HK-2 (cell line): ENCODE measurements around the gene ANKRD36C.
"Not testable (repeated sequence)": the region's sequence is repeated elsewhere in the genome, so short reads cannot be mapped to it uniquely, and the experiment has no call there.

ENCODE experiments used
- DNase-seq: peaks from one replicate; pipeline ENCODE4 v3.0.0-alpha.2; 2018; ENCODE audit not compliant: unreplicated experiment

The ANKRD36C gene

DNA sequence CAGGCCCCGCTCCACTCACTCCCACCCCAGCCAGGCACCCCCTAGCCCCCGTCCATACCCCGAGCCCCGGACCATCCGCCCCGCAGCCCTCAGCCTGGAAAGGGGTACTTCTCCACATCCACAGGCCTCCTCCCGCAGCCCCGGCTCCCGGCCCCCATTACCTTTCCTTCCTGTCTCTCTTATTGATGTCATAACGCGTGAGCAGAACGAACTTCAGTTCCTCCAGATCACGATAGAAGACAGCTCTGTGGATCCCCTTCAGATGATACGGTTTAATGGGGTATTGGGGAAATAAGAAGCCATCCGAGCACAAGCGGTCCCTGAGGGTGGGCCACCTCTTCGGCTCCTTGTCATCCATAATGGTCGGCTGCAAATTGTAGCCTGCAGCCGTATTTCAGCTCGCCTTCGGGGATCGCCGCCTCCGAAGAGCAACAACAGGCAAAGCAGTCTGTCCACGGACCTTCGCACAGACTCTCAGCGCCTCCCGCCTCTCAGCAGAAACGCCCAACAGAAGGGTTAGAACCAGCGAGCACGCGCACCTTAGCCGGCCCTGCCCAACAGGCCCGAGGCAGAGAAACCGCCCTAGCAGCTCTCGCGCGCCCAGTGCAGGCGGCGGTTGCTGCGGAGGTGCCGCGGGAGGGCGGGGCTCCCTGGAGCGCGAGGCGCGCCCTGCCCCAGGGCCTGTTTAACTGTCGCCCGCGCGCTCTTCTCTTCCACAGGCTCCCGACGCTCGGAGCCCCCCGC, at the start of gene ANKRD36C:
Gene ANKRD36C, minus strand, starts transcription at position 474 of the 744 bp plus-strand sequence. Its CDS starts 116 bp downstream, at position 358.
- DNase-seq, result peak; percentile 38

GRCh38 chr2:96035554-96035953, 43.9 kb upstream of the ANKRD36C start:
- DNase-seq, result not testable (repeated sequence)

- not testable (repeated sequence) for DNase-seq
These were observed 43.2 kb upstream of the ANKRD36C start, which contains the start of gene GPAT2 for GRCh38 chr2:96034792-96035191. GPAT2 (minus strand) TSS chr2:96034916; CDS start chr2:96032359, 2,557 bp downstream.

DNA sequence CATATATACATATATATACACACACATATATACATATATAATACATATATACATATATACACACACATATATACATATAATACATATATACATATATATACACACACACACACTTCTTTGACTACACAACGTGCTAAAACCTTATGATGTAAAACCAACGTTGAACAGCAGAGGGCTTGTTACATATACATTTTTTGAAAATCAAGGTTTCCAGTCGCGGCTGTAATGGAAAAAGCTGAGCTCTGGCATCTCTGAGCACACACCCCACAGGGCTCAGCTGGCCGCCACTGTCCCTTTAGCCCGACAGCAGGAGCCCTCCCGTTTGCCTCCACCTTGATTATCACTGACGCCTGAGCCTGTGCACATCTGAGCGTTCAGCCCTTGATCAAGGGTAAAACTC, 42.4 kb upstream of the ANKRD36C start:
- not testable (repeated sequence) for DNase-seq

- not testable (repeated sequence) for DNase-seq
These were observed 36.2 kb upstream of the ANKRD36C start for GRCh38 chr2:96027725-96028325.

- DNase-seq, result not testable (repeated sequence)
These were observed 34.1 kb upstream of the ANKRD36C start for GRCh38 chr2:96025755-96026154.

DNA sequence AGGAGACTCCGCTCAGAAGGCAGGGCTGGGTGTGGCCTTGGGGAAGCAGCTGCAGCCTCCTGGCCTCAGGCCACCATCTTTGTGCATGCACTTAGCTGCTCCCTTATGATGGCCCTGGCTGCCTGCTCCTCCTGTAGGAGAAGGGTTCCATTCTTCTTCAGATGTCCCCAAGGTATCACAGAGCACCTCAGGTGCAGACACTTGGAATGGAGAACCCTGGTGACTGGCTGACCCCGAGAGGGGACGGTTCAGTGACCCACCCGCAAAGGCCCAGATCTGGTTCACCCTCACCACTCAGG, 33.5 kb upstream of the ANKRD36C start:
- DNase-seq, result no peak

- no peak for DNase-seq
These were observed 32.9 kb upstream of the ANKRD36C start for GRCh38 chr2:96024336-96025193.

DNA sequence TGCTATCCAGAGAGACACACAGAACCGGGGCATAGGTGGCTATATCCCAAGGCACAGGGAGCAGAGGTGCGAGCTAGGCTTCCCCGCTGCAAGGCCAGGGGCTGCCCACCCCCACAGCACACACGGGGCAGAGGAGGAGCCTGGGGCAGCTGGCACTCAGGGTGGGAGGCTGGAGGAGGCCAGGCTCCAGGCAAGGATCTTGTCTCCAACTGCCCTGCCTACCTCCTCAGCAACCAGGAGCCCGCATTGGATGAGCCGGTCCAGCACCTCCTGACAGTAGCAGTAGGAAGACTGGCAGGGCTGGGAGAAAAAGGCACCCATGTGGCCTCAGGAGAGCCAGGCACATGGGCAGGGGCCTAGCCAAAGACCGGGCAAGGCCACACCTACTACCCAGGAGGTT, 32.1 kb upstream of the ANKRD36C start:
- not testable (repeated sequence) for DNase-seq

DNA sequence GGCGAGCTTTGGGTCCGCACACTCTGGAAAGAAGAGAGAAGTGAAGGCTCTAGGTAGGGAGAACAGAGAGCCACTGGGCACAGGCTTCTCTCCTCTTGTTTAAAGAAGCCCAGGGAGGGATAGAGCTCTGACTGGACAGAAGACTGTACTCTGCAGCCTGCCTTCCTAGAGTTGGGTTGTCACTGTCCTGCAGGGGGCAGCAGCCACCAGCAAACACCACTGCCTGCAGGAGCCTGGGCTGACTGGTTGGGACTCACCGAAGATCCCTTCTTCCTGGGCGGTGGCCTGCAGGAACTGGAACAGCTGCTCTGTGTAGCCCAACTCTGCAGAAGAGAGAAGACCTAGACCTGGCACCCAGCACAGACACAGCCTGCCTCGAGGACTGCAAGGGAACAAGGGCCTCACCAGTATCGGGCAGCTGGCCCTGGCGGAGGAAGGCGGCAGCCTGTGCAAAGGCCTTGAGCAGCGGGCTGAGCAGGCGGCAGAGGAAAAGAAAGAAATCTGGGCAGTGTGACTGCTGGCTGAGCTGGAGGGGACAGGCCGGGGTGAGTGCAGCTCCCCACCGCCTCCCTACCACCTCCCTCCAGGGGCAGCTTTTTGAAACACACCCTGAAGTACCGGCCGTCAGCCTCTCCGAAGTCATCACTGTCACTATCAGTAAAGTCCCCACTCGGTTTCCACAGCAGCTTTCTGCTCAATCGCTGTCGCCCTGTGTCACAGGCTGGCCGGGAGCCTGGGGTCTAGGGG, 31.2 kb upstream of the ANKRD36C start:
- DNase-seq, result peak; percentile 76

- DNase-seq, result not testable (repeated sequence)
These were observed 30.5 kb upstream of the ANKRD36C start for GRCh38 chr2:96022126-96022525.

GRCh38 chr2:96021142-96021541, 29.5 kb upstream of the ANKRD36C start:
- not testable (repeated sequence) for DNase-seq

GRCh38 chr2:96019909-96020590, 28.4 kb upstream of the ANKRD36C start:
- not testable (repeated sequence) for DNase-seq

GRCh38 chr2:96016321-96016720, 24.7 kb upstream of the ANKRD36C start:
- not testable (repeated sequence) for DNase-seq

DNA sequence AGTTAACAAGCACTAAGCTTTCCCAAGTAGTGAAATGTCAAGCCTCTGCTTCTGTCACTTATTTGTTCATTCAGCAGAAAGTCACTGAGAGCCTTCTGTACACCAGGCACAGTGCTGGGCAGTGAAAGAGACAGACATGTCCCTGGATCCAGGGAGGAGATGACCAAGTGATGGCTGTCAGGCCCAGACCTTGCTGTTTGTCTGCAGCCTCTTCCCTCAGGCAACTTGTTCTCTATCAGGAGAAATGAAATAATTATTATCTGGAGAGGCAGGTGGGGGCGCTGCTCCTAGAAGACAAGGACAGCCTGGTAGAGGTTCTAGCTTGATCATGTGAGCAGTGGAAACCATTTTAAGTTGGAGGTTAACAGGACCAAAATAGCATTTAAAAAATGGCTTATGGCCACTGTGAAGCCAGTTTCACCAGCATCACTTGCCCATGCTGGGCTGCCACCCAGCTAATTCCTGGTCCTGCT, 21.2 kb upstream of the ANKRD36C start:
- not testable (repeated sequence) for DNase-seq

DNA sequence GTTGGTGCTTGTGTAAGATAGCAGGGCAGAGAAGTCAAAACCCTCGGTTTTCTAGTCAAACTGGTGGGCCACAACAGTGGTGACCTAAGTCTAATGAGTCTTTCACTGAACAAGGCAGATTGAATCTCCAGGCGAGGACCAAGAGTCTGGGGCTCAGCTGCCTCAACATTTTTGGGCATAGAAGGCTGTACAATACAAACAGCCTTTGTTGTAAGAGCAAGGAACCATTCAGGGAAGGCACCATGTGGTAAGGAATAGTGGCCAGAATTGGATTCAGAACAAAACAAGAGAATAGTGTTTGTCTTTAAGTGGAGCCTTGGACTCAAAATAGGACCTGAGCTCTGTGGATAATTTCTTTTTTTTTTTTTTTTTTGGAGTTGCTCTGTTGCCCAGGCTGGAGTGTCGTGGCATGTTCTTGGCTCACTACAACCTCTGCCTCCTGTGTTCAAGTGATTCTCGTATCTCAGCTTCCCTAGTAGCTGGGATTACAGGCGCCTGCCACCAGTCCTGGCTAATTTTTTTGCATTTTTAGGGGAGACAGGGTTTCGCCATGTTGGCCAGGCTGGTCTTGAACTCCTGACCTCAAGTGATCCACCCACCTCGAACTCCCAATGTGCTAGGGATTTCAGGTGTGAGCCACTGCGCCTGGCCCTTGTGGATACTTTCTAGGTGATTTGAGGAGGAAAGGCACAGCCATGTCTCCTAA, 20.6 kb upstream of the ANKRD36C start:
- DNase-seq, result not testable (repeated sequence)

DNA sequence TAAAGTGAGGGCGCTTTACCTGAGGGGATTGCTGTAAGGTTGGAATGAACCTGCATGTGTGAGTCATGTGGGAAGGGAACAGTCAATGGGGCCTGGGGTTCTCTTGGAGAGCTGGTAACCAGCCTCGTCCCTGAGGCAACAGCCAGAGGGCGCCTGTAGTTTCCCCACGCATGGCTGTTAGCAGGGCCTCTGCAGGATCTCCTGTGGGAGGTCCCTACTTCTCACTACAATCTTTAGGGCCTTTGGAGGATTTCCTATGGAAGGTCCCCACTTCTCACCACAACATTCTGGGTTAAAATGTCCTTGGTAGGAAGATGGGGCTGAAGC, 19.5 kb upstream of the ANKRD36C start:
- DNase-seq, result peak; percentile 37

GRCh38 chr2:96010320-96011128, 18.9 kb upstream of the ANKRD36C start:
- peak; percentile 88 for DNase-seq

- DNase-seq, result not testable (repeated sequence)
These were observed 18.2 kb upstream of the ANKRD36C start for GRCh38 chr2:96009833-96010232.
